HEK293 (cell line): ENCODE results near the gene AXDND1.

Experiments
- CTCF ChIA-PET: fragments of 350-600 bp; formaldehyde crosslinking; extraction: SDS; loops from one replicate; lab custom pipeline; 2021; ENCODE audit warnings: antibody characterized with exemption; lab: Yijun Ruan, JAX
- POLR2A ChIA-PET: fragments of 300-600 bp; formaldehyde crosslinking; extraction: SDS; loops from one replicate; lab custom pipeline; 2020; ENCODE audit warnings: antibody characterized with exemption, inconsistent platforms; lab: Yijun Ruan, JAX
- H3K27ac ChIP-seq: fragments of 200-500 bp; sonication (Bioruptor generic); 2 replicates; pipeline ENCODE4 v1.5.1; 2014; ENCODE audit warnings: low read depth, low read length, control low read depth, inconsistent platforms; ENCODE audit errors: extremely low read depth
- H3K36me3 ChIP-seq, 2 experiments: fragments of 200-500 bp in 1 of 2; sonication (Bioruptor generic) in 1 of 2; 1 replicate in 1 of 2; 2 replicates in 1 of 2; pipeline ENCODE4 v1.5.1; 2014 to 2017; ENCODE audit warnings: inconsistent platforms in 2 of 2, low read length in 2 of 2; ENCODE audit not compliant: control insufficient read depth in 2 of 2, insufficient read depth in 1 of 2
- H3K4me1 ChIP-seq: fragments of 200-500 bp; sonication (Bioruptor generic); 2 replicates; pipeline ENCODE4 v1.5.1; 2014; ENCODE audit warnings: mild to moderate bottlenecking, low read length, inconsistent platforms; ENCODE audit not compliant: control insufficient read depth, insufficient read depth
- H3K4me3 ChIP-seq: 2 replicates; pipeline ENCODE4 v1.5.1; 2011; ENCODE audit warnings: low read depth, mild to moderate bottlenecking, control low read depth, low read length, moderate library complexity
- H3K9me3 ChIP-seq: fragments of 200-500 bp; sonication (Bioruptor generic); 2 replicates; pipeline ENCODE4 v1.5.1; 2014; ENCODE audit warnings: low read depth, low read length, inconsistent platforms; ENCODE audit not compliant: control insufficient read depth, insufficient read depth
- GLIS1 ChIP-seq: fragments of 450-650 bp; formaldehyde crosslinking; IDR thresholded peaks from 2 replicates; pipeline ENCODE4 v1.5.1; 2016; ENCODE audit warnings: missing biosample characterization, missing genetic modification characterization
- KLF9 ChIP-seq: fragments of 450-650 bp; formaldehyde crosslinking; IDR thresholded peaks from 2 replicates; pipeline ENCODE4 v1.5.1; 2016; ENCODE audit warnings: missing biosample characterization, missing genetic modification characterization, low read depth
- PRDM10 ChIP-seq: fragments of 450-650 bp; formaldehyde crosslinking; IDR thresholded peaks from 2 replicates; pipeline ENCODE4 v1.5.1; 2016; ENCODE audit warnings: missing biosample characterization, missing genetic modification characterization
- SP3 ChIP-seq: fragments of 450-650 bp; formaldehyde crosslinking; IDR thresholded peaks from 2 replicates; pipeline ENCODE4 v1.5.1; 2016; ENCODE audit warnings: missing biosample characterization, missing genetic modification characterization
- ZBTB21 ChIP-seq: fragments of 450-650 bp; formaldehyde crosslinking; IDR thresholded peaks from 2 replicates; pipeline ENCODE4 v1.5.1; 2017; ENCODE audit warnings: missing biosample characterization, missing genetic modification characterization
- ZBTB48 ChIP-seq: fragments of 450-650 bp; formaldehyde crosslinking; IDR thresholded peaks from 2 replicates; pipeline ENCODE4 v1.5.1; 2016; ENCODE audit warnings: missing biosample characterization, missing genetic modification characterization
- ZBTB8A ChIP-seq: fragments of 450-650 bp; formaldehyde crosslinking; IDR thresholded peaks from 2 replicates; pipeline ENCODE4 v1.5.1; 2016; ENCODE audit warnings: missing biosample characterization, missing genetic modification characterization
- ZNF133 ChIP-seq: fragments of 450-650 bp; formaldehyde crosslinking; IDR thresholded peaks from 2 replicates; pipeline ENCODE4 v1.5.1; 2016; ENCODE audit warnings: missing biosample characterization, missing genetic modification characterization
- ZNF138 ChIP-seq: fragments of 450-650 bp; formaldehyde crosslinking; IDR thresholded peaks from 2 replicates; pipeline ENCODE4 v1.5.1; 2016; ENCODE audit warnings: missing biosample characterization, missing genetic modification characterization, borderline replicate concordance
- ZNF202 ChIP-seq: fragments of 450-650 bp; formaldehyde crosslinking; IDR thresholded peaks from 2 replicates; pipeline ENCODE4 v1.5.1; 2016; ENCODE audit warnings: missing biosample characterization, missing genetic modification characterization, borderline replicate concordance
- ZNF223 ChIP-seq: fragments of 450-650 bp; formaldehyde crosslinking; IDR thresholded peaks from 2 replicates; pipeline ENCODE4 v1.5.1; 2016; ENCODE audit warnings: missing biosample characterization, missing genetic modification characterization
- ZNF324 ChIP-seq: fragments of 450-650 bp; formaldehyde crosslinking; IDR thresholded peaks from 2 replicates; pipeline ENCODE4 v1.5.1; 2016; ENCODE audit warnings: missing biosample characterization, missing genetic modification characterization
- ZNF341 ChIP-seq: fragments of 450-650 bp; formaldehyde crosslinking; IDR thresholded peaks from 2 replicates; pipeline ENCODE4; 2016; ENCODE audit warnings: low read depth, missing biosample characterization, missing genetic modification characterization
- ZNF433 ChIP-seq: fragments of 450-650 bp; formaldehyde crosslinking; IDR thresholded peaks from 2 replicates; pipeline ENCODE4 v1.5.1; 2016; ENCODE audit warnings: missing biosample characterization, missing genetic modification characterization, low read depth
- ZNF544 ChIP-seq: fragments of 450-650 bp; formaldehyde crosslinking; IDR thresholded peaks from 2 replicates; pipeline ENCODE4 v1.5.0; 2017; ENCODE audit warnings: missing biosample characterization, missing genetic modification characterization
- ZNF549 ChIP-seq: fragments of 450-650 bp; IDR thresholded peaks from 2 replicates; pipeline ENCODE4 v1.5.1; 2018; ENCODE audit warnings: missing biosample characterization, missing genetic modification characterization, mild to moderate bottlenecking, inconsistent platforms, moderate library complexity
- ZNF600 ChIP-seq: fragments of 450-650 bp; formaldehyde crosslinking; IDR thresholded peaks from 2 replicates; pipeline ENCODE4 v1.5.1; 2016; ENCODE audit warnings: missing biosample characterization, missing genetic modification characterization
- ZNF623 ChIP-seq: fragments of 450-650 bp; formaldehyde crosslinking; IDR thresholded peaks from 2 replicates; pipeline ENCODE4 v1.5.1; 2016; ENCODE audit warnings: missing biosample characterization, missing genetic modification characterization
- ZNF624 ChIP-seq: fragments of 450-650 bp; formaldehyde crosslinking; IDR thresholded peaks from 2 replicates; pipeline ENCODE4 v1.5.1; 2017; ENCODE audit warnings: missing biosample characterization, missing genetic modification characterization
- ZNF639 ChIP-seq: fragments of 450-650 bp; formaldehyde crosslinking; IDR thresholded peaks from 2 replicates; pipeline ENCODE4 v1.5.1; 2016; ENCODE audit warnings: missing biosample characterization, missing genetic modification characterization
- ZNF654 ChIP-seq: fragments of 450-650 bp; formaldehyde crosslinking; IDR thresholded peaks from 2 replicates; pipeline ENCODE4 v1.5.1; 2016; ENCODE audit warnings: low read depth, missing biosample characterization, missing genetic modification characterization
- ZNF677 ChIP-seq: fragments of 450-650 bp; IDR thresholded peaks from 2 replicates; pipeline ENCODE4 v1.5.0; 2018; ENCODE audit warnings: missing biosample characterization, mild to moderate bottlenecking, missing genetic modification characterization, moderate library complexity
- ZNF692 ChIP-seq: fragments of 450-650 bp; formaldehyde crosslinking; IDR thresholded peaks from 2 replicates; pipeline ENCODE4 v1.5.1; 2016; ENCODE audit warnings: missing biosample characterization, missing genetic modification characterization
- TF ChIP-seq, protein P1 (sequence below): fragments of 450-650 bp; formaldehyde crosslinking; IDR thresholded peaks from 2 replicates; pipeline ENCODE4 v1.5.1; 2016; ENCODE audit warnings: missing biosample characterization, missing genetic modification characterization, borderline replicate concordance

The AXDND1 gene

DNA sequence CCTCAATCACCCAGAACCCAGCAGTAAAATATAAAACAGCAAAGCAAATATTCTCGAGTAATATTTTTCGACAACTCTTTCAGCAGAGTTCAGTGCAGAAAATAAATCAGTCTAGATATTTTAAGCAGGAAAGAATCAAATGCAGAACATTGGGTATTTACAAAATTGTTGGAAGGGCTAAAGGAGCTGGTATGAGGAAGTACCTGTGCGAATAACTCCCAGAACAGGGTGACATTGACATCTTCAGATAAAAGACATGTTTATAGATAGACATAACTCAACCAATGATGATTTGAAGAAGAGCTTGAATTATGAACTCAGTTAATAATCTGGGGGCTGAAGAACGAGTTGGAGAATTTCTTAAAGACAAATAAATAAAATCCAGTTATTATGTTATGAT lies 6.4 kb downstream of the AXDND1 start:
- ChIA-PET POLR2A (no interaction called here), CTCF (interaction anchor here (0.8 to 5.9 kb wide), 3 partner anchors 120 to 369 kb away, joined by 3 to 34 read pairs (median 6); no protein-coding TSS in a partner anchor)
- Histone ChIP-seq H3K4me1 (no peaks in the 10 kb centered on the region), H3K27ac (no peak overlapping the region), H3K4me3 (no peak overlapping the region), H3K36me3 (no peaks in the 10 kb centered on the region)
- TF ChIP-seq ZNF544 (tag by site-specific recombination) (no peak), ZNF223 (tag by site-specific recombination) (no peak), GLIS1 (tag by site-specific recombination) (no peak), KLF9 (tag by site-specific recombination) (no peak), PRDM10 (tag by site-specific recombination) (no peak), ZNF341 (tag by site-specific recombination) (no peak), ZNF138 (tag by site-specific recombination) (no peak), ZBTB8A (tag by site-specific recombination) (no peak), ZBTB21 (tag by site-specific recombination) (no peak), ZBTB48 (tag by site-specific recombination) (no peak), ZNF623 (tag by site-specific recombination) (no peak)
- TF ChIP-seq, all 188 proteins: peak for 0
- H3K9me3 ChIP-seq: no peaks in the 10 kb centered on the region

GRCh38 chr1:179376223-179376622 lies 10.5 kb downstream of the AXDND1 start:
- Histone ChIP-seq H3K27ac (no peak overlapping the region), H3K4me3 (no peak overlapping the region), H3K9me3 (no peaks in the 10 kb centered on the region), H3K4me1 (no peaks in the 10 kb centered on the region), H3K36me3 (no peaks in the 10 kb centered on the region)
- ChIA-PET CTCF (interaction anchor here (1.1 kb wide), 1 partner anchor 124 kb away, joined by 6 read pairs; no protein-coding TSS in a partner anchor), POLR2A (interaction anchor here (0.5 kb wide), 1 partner anchor 26 kb away, joined by 3 read pairs; no protein-coding TSS in a partner anchor)
- TF ChIP-seq ZNF324: no peak
- no peak for TF ChIP-seq ZNF600 (tag by site-specific recombination)
- no peak for TF ChIP-seq ZNF639 (tag by site-specific recombination)
- no peak for TF ChIP-seq ZNF677 (tag by site-specific recombination)
- TF ChIP-seq, protein P1, sequence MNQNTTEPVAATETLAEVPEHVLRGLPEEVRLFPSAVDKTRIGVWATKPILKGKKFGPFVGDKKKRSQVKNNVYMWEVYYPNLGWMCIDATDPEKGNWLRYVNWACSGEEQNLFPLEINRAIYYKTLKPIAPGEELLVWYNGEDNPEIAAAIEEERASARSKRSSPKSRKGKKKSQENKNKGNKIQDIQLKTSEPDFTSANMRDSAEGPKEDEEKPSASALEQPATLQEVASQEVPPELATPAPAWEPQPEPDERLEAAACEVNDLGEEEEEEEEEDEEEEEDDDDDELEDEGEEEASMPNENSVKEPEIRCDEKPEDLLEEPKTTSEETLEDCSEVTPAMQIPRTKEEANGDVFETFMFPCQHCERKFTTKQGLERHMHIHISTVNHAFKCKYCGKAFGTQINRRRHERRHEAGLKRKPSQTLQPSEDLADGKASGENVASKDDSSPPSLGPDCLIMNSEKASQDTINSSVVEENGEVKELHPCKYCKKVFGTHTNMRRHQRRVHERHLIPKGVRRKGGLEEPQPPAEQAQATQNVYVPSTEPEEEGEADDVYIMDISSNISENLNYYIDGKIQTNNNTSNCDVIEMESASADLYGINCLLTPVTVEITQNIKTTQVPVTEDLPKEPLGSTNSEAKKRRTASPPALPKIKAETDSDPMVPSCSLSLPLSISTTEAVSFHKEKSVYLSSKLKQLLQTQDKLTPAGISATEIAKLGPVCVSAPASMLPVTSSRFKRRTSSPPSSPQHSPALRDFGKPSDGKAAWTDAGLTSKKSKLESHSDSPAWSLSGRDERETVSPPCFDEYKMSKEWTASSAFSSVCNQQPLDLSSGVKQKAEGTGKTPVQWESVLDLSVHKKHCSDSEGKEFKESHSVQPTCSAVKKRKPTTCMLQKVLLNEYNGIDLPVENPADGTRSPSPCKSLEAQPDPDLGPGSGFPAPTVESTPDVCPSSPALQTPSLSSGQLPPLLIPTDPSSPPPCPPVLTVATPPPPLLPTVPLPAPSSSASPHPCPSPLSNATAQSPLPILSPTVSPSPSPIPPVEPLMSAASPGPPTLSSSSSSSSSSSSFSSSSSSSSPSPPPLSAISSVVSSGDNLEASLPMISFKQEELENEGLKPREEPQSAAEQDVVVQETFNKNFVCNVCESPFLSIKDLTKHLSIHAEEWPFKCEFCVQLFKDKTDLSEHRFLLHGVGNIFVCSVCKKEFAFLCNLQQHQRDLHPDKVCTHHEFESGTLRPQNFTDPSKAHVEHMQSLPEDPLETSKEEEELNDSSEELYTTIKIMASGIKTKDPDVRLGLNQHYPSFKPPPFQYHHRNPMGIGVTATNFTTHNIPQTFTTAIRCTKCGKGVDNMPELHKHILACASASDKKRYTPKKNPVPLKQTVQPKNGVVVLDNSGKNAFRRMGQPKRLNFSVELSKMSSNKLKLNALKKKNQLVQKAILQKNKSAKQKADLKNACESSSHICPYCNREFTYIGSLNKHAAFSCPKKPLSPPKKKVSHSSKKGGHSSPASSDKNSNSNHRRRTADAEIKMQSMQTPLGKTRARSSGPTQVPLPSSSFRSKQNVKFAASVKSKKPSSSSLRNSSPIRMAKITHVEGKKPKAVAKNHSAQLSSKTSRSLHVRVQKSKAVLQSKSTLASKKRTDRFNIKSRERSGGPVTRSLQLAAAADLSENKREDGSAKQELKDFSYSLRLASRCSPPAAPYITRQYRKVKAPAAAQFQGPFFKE: no peak
- TF ChIP-seq ZNF692 (tag by site-specific recombination): no peak
- TF ChIP-seq ZNF433: no peak
- TF ChIP-seq SP3 (tag by site-specific recombination): no peak
- no peak for TF ChIP-seq ZNF624 (tag by site-specific recombination)
- TF ChIP-seq ZNF133: no peak
- no peak for TF ChIP-seq ZNF202 (tag by site-specific recombination)
- no peak for TF ChIP-seq ZNF549
- TF ChIP-seq ZNF654: no peak
